GM12872 (cell line): ENCODE data around the gene ZNF521.

ENCODE experiments used
- CTCF ChIP-seq: IDR thresholded peaks from 3 replicates; pipeline ENCODE4 v1.5.1; 2011; ENCODE audit warnings: low read depth, mild to moderate bottlenecking, low read length, moderate library complexity; ENCODE audit not compliant: insufficient read depth

ZNF521 gene

GRCh38 chr18:25181993-25182392 is 170.0 kb downstream of the ZNF521 start:
- no peak for TF ChIP-seq CTCF

GRCh38 chr18:25181581-25181980 is 170.4 kb downstream of the ZNF521 start:
- no peak for TF ChIP-seq CTCF

- TF ChIP-seq CTCF, result no peak
Measured at GRCh38 chr18:25180973-25181548, 170.9 kb downstream of the ZNF521 start.

- TF ChIP-seq CTCF, result no peak
Measured at GRCh38 chr18:25177631-25178030, 174.3 kb downstream of the ZNF521 start.

- TF ChIP-seq CTCF, result no peak
Measured at GRCh38 chr18:25176518-25177042, 175.4 kb downstream of the ZNF521 start.

- no peak for TF ChIP-seq CTCF
Measured at GRCh38 chr18:25175558-25176517, 176.1 kb downstream of the ZNF521 start.

- TF ChIP-seq CTCF, result no peak
Measured at GRCh38 chr18:25174324-25174723, 177.6 kb downstream of the ZNF521 start.
